Kidney epithelial cell (primary cell): Measurements from ENCODE around the gene MXD3. TPM values are rescaled to one million over a fixed set of nuclear protein-coding genes. Genes with fewer than 3 reads are reported as not detected.
"Not testable (repeated sequence)": the region's sequence is repeated elsewhere in the genome, so short reads cannot be mapped to it uniquely, and the experiment has no call there.

ENCODE experiments used
- DNase-seq: peaks from one replicate; pipeline ENCODE4 v3.0.0-alpha.2; 2010; ENCODE audit warnings: low read depth
- H3K27me3 ChIP-seq: 2 replicates; pipeline ENCODE4 v1.6.0; 2011; ENCODE audit warnings: low read length; ENCODE audit not compliant: control insufficient read depth, insufficient read depth
- H3K36me3 ChIP-seq: 2 replicates; pipeline ENCODE4 v1.5.1; 2011; ENCODE audit warnings: low read length; ENCODE audit not compliant: control insufficient read depth, insufficient read depth
- H3K4me3 ChIP-seq: 2 replicates; pipeline ENCODE4 v1.5.1; 2011; ENCODE audit warnings: low read depth, mild to moderate bottlenecking, control low read depth, low read length
- CTCF ChIP-seq: IDR thresholded peaks from 2 replicates; pipeline ENCODE4 v1.5.1; 2011; ENCODE audit warnings: mild to moderate bottlenecking, moderate library complexity, low read length, control low read depth, inconsistent platforms; ENCODE audit not compliant: insufficient read depth, poor library complexity, severe bottlenecking
- total RNA-seq: library from RNA; depleted of rRNA; stranded (reverse); fragments of >200 nt; gene quantifications from 2 replicates; pipeline ENCODE4 v1.2.3, GENCODE V29; 2015

MXD3 gene
- total RNA-seq, 1 donor from 2014 or later: 6.6 TPM

DNA sequence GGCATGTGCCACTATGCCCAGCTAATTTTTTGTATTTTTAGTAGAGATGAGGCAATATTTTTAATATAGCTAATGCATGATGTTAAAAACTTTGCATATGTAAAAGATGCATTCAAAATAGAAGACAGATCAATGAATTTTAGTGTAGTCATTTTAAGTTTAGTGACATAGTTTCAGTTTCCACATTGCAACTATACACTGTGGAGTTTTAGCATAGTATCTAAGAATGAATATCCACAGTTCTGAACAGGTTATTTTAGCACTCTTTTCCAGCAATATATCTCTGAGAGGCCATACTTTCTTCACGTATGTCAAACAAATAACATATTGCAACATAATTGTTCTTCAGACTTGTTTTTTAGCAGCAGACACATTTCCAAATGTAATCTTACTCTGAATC lies 47.5 kb downstream of the MXD3 start:
- no peak overlapping the region for H3K4me3 ChIP-seq
- no peak for DNase-seq
- peaks cover 2% of the 10 kb centered on the region for H3K36me3 ChIP-seq
- TF ChIP-seq CTCF: no peak
- H3K27me3 ChIP-seq: no peaks in the 10 kb centered on the region

- Histone ChIP-seq H3K36me3 (peaks cover 2% of the 10 kb centered on the region), H3K4me3 (no peak overlapping the region), H3K27me3 (no peaks in the 10 kb centered on the region)
- TF ChIP-seq CTCF: no peak
- no peak for DNase-seq
Measured at GRCh38 chr5:177261510-177261909, 50.2 kb downstream of the MXD3 start.

GRCh38 chr5:177260961-177261360 lies 50.7 kb downstream of the MXD3 start:
- TF ChIP-seq CTCF: no peak
- no peaks in the 10 kb centered on the region for H3K27me3 ChIP-seq
- DNase-seq: no peak
- H3K36me3 ChIP-seq: peaks cover under 1% of the 10 kb centered on the region
- no peak overlapping the region for H3K4me3 ChIP-seq

- DNase-seq, H3K36me3 ChIP-seq: not testable (repeated sequence)
Measured at GRCh38 chr5:177258711-177259110, 53.0 kb downstream of the MXD3 start.

More at GRCh38 chr5:177258711-177259110, 53.0 kb downstream of the MXD3 start:
- not testable (repeated sequence) for H3K27me3 ChIP-seq, H3K4me3 ChIP-seq

Other genes starting within 250 kb of the MXD3 start
- gene FGFR4, start 225.0 kb downstream of the MXD3 start, total RNA-seq: 16.4 and 34.5 TPM in 2 replicates
- 33.8 and 37.5 TPM in 2 replicates for gene NSD1, start 178.1 kb downstream of the MXD3 start, total RNA-seq
- gene RAB24, start 8.2 kb downstream of the MXD3 start, total RNA-seq: 28.3 and 35.9 TPM in 2 replicates
- 178 and 199 TPM in 2 replicates for gene PRELID1, start 8.1 kb downstream of the MXD3 start, total RNA-seq
- gene LMAN2, start 39.8 kb upstream of the MXD3 start, total RNA-seq: 279 and 308 TPM in 2 replicates
- gene RGS14, start 46.0 kb upstream of the MXD3 start, total RNA-seq: 14.5 and 22.9 TPM in 2 replicates
- gene SLC34A1, start 72.5 kb upstream of the MXD3 start, total RNA-seq: not detected in 2 replicates
- gene PFN3, start 88.8 kb upstream of the MXD3 start, total RNA-seq: not detected in 2 replicates
- 4.0 and 5.1 TPM in 2 replicates for gene F12, start 97.7 kb upstream of the MXD3 start, total RNA-seq
- gene GRK6, start 114.8 kb upstream of the MXD3 start, total RNA-seq: 34.9 and 46.4 TPM in 2 replicates
- 5.8 and 10.3 TPM in 2 replicates for gene PRR7, start 134.9 kb upstream of the MXD3 start, total RNA-seq
- 429 and 434 TPM in 2 replicates for gene DBN1, start 161.7 kb upstream of the MXD3 start, total RNA-seq
- 467 and 551 TPM in 2 replicates for gene PDLIM7, start 185.7 kb upstream of the MXD3 start, total RNA-seq
- gene DOK3, start 197.9 kb upstream of the MXD3 start, total RNA-seq: 1.1 TPM in 2 replicates
- gene DDX41, start 205.1 kb upstream of the MXD3 start, total RNA-seq: 151 and 191 TPM in 2 replicates
- gene FAM193B, start 242.7 kb upstream of the MXD3 start, total RNA-seq: 21.9 and 29.5 TPM in 2 replicates